ENCODE measurements around the gene SLC6A12. TPM values are rescaled to one million over a fixed set of nuclear protein-coding genes. Genes with fewer than 3 reads are reported as not detected.

The SLC6A12 gene
- total and polyA plus RNA-seq, 9 of the 15 experiments (the other 6 are each of a cell fraction or from before 2014, with no cell fraction given): not detected

DNA sequence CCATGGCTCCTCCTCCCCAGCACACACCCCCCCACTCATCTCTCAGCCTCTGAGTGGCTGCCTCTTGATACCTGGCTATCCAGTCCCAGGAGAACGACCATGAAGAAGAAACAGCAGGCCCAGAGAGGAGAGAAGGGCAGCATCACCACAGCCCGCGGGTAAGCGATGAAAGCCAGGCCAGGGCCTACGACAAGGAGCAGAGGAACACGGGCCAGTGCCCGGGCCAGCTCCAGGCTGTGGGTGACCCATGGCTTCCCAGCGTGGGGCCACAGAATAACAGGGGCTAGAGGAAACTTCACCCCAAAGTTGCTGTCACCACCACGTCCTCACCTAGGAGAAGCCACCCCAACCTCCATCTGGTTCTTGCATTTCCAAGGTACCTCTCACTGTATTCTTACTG is 10.4 kb upstream of the SLC6A12 start:
- H3K9me3 ChIP-seq (replicated peaks; ENCODE audit: control insufficient read depth, insufficient read depth, low read depth, low read length): no peaks in the 10 kb centered on the region
- no peak overlapping the region for H3K9ac ChIP-seq (ENCODE audit: insufficient read depth in 1 of 2, low read depth in 2 of 2, low read length in 2 of 2)
- in situ Hi-C loops (cut with MboI) (no loop called here), intact Hi-C loops (cut with micrococcal nuclease) (no loop called here)
- H3K4me3 ChIP-seq: no peak overlapping the region
- peaks cover 0 to 5% of the 10 kb centered on the region in 2 experiments; a peak in 2 of 5 replicates for H3K4me1 ChIP-seq (replicated peaks in 1 of 2; ENCODE audit: control insufficient read depth in 2 of 2, insufficient read depth in 2 of 2, low read length in 2 of 2)
- POLR2A ChIA-PET: interaction anchor here (0.6 kb wide), 1 partner anchor 109 kb away, joined by 3 read pairs; no protein-coding TSS in a partner anchor
- no peak overlapping the region for H2AFZ ChIP-seq (ENCODE audit: low read depth, low read length)
- no peaks in the 10 kb centered on the region for H3K79me2 ChIP-seq (ENCODE audit: control insufficient read depth, insufficient read depth, low read length)
- CTCF ChIA-PET (ENCODE audit: low intra/inter-chr PET ratio): no interaction called here
- no peak overlapping the region for H3K4me2 ChIP-seq (ENCODE audit: insufficient read depth, low read length)
- H3K27me3 ChIP-seq (ENCODE audit: control insufficient read depth in 2 of 2, insufficient read depth in 2 of 2, low read length in 2 of 2): peaks cover 10 to 79% of the 10 kb centered on the region in 2 experiments
- FAIRE-seq: no peak
- H3K9me1 ChIP-seq (ENCODE audit: control insufficient read depth, insufficient read depth, low read length): no peaks in the 10 kb centered on the region
- no peak for DNase-seq (ENCODE audit: extremely low read depth in 1 of 4, low spot score in 3 of 4)
- H3K36me3 ChIP-seq (ENCODE audit: control insufficient read depth, insufficient read depth, low read length): no peaks in the 10 kb centered on the region
- WGBS (ENCODE audit: insufficient coverage, low coverage, missing lambda C conversion rate): 6% methylated on average over 5 of the region's 9 CpGs
- H4K20me1 ChIP-seq (replicated peaks; ENCODE audit: control insufficient read depth, insufficient read depth, low read length): 0 out of 2 replicates have a peak, but pooled peaks cover 4% of the 10 kb centered on the region
- H3K27ac ChIP-seq (ENCODE audit: extremely low read depth, low read depth, low read length): no peak overlapping the region
- ATAC-seq: no peak
- no TSS peak for BruUV-seq (replicated peaks)
- no peak for TF ChIP-seq NFIX (CRISPR knock-in tag; IDR thresholded peaks at IDR 0.05; ENCODE audit: low read depth)
- no peak for TF ChIP-seq EZH2 (IDR thresholded peaks at IDR 0.05; ENCODE audit: borderline replicate concordance, low read depth, low read length)
- TF ChIP-seq HNRNPK (IDR thresholded peaks at IDR 0.05; ENCODE audit: low read depth, low read length, poor library complexity, severe bottlenecking): no peak
- no peak for TF ChIP-seq JUNB (CRISPR knock-in tag; conservative IDR thresholded peaks at IDR 0.05)
- TF ChIP-seq IFI16 (CRISPR knock-in tag; IDR thresholded peaks at IDR 0.05): no peak
- TF ChIP-seq JUN (IDR thresholded peaks at IDR 0.05; ENCODE audit: borderline replicate concordance, low read depth, low read length): no peak
- no peak for TF ChIP-seq JUN (CRISPR knock-in tag; IDR thresholded peaks at IDR 0.05; ENCODE audit: borderline replicate concordance)
- no peak for TF ChIP-seq THRAP3 (IDR thresholded peaks at IDR 0.05; ENCODE audit: borderline replicate concordance)
- TF ChIP-seq, protein P1, sequence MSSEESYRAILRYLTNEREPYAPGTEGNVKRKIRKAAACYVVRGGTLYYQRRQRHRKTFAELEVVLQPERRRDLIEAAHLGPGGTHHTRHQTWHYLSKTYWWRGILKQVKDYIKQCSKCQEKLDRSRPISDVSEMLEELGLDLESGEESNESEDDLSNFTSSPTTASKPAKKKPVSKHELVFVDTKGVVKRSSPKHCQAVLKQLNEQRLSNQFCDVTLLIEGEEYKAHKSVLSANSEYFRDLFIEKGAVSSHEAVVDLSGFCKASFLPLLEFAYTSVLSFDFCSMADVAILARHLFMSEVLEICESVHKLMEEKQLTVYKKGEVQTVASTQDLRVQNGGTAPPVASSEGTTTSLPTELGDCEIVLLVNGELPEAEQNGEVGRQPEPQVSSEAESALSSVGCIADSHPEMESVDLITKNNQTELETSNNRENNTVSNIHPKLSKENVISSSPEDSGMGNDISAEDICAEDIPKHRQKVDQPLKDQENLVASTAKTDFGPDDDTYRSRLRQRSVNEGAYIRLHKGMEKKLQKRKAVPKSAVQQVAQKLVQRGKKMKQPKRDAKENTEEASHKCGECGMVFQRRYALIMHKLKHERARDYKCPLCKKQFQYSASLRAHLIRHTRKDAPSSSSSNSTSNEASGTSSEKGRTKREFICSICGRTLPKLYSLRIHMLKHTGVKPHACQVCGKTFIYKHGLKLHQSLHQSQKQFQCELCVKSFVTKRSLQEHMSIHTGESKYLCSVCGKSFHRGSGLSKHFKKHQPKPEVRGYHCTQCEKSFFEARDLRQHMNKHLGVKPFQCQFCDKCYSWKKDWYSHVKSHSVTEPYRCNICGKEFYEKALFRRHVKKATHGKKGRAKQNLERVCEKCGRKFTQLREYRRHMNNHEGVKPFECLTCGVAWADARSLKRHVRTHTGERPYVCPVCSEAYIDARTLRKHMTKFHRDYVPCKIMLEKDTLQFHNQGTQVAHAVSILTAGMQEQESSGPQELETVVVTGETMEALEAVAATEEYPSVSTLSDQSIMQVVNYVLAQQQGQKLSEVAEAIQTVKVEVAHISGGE (CRISPR knock-in tag; IDR thresholded peaks at IDR 0.05): no peak
- TF ChIP-seq ZNF212 (CRISPR knock-in tag; IDR thresholded peaks at IDR 0.05): no peak
- TF ChIP-seq, protein P2, sequence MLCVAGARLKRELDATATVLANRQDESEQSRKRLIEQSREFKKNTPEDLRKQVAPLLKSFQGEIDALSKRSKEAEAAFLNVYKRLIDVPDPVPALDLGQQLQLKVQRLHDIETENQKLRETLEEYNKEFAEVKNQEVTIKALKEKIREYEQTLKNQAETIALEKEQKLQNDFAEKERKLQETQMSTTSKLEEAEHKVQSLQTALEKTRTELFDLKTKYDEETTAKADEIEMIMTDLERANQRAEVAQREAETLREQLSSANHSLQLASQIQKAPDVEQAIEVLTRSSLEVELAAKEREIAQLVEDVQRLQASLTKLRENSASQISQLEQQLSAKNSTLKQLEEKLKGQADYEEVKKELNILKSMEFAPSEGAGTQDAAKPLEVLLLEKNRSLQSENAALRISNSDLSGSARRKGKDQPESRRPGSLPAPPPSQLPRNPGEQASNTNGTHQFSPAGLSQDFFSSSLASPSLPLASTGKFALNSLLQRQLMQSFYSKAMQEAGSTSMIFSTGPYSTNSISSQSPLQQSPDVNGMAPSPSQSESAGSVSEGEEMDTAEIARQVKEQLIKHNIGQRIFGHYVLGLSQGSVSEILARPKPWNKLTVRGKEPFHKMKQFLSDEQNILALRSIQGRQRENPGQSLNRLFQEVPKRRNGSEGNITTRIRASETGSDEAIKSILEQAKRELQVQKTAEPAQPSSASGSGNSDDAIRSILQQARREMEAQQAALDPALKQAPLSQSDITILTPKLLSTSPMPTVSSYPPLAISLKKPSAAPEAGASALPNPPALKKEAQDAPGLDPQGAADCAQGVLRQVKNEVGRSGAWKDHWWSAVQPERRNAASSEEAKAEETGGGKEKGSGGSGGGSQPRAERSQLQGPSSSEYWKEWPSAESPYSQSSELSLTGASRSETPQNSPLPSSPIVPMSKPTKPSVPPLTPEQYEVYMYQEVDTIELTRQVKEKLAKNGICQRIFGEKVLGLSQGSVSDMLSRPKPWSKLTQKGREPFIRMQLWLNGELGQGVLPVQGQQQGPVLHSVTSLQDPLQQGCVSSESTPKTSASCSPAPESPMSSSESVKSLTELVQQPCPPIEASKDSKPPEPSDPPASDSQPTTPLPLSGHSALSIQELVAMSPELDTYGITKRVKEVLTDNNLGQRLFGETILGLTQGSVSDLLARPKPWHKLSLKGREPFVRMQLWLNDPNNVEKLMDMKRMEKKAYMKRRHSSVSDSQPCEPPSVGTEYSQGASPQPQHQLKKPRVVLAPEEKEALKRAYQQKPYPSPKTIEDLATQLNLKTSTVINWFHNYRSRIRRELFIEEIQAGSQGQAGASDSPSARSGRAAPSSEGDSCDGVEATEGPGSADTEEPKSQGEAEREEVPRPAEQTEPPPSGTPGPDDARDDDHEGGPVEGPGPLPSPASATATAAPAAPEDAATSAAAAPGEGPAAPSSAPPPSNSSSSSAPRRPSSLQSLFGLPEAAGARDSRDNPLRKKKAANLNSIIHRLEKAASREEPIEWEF (CRISPR knock-in tag; IDR thresholded peaks at IDR 0.05): no peak
- TF ChIP-seq POLR2B (IDR thresholded peaks at IDR 0.05; ENCODE audit: low read depth, partially characterized antibody): no peak
